HFF-Myc (cell line): ENCODE results near the gene URB1.

ENCODE experiments used
- DNase-seq: peaks from one replicate; pipeline ENCODE4 v3.0.0-alpha.2; 2011; ENCODE audit warnings: low read depth; ENCODE audit errors: extremely low read depth
- H3K4me3 ChIP-seq: replicated peaks from 2 replicates; pipeline ENCODE4 v1.5.1; 2011; ENCODE audit warnings: low read depth, mild to moderate bottlenecking, control low read depth, low read length
- TF ChIP-seq, protein P1 (sequence below): IDR thresholded peaks from 2 replicates; pipeline ENCODE4 v1.5.1; 2012; ENCODE audit warnings: mild to moderate bottlenecking, low read depth, low read length, control low read depth; ENCODE audit errors: missing control alignments

Gene URB1

DNA sequence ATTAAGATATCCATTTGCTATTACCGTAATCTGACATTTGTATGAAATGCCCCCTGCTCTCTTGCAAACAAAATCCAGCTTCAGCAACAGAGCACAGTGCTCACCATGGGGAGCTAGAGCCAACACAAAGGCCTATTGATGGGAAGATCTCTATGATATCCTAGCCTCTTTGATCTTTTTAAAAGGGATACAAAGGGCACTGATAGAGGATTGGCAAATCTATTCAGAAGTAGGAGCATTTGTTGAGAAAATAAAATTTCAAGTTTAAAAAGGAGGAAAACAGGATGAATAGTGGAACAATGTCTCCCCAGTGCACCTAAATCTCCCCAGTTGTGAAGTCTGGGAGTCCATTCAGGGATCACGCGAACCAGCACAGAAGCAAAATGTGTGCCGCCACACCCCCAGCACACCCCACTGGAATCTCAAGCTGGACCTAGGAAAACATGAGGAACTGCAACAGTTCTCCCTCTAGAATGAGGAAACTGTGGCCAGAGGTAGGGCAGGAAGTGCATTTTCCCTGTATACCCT lies 62.0 kb downstream of the URB1 start:
- no peak overlapping the region for H3K4me3 ChIP-seq
- TF ChIP-seq, protein P1, sequence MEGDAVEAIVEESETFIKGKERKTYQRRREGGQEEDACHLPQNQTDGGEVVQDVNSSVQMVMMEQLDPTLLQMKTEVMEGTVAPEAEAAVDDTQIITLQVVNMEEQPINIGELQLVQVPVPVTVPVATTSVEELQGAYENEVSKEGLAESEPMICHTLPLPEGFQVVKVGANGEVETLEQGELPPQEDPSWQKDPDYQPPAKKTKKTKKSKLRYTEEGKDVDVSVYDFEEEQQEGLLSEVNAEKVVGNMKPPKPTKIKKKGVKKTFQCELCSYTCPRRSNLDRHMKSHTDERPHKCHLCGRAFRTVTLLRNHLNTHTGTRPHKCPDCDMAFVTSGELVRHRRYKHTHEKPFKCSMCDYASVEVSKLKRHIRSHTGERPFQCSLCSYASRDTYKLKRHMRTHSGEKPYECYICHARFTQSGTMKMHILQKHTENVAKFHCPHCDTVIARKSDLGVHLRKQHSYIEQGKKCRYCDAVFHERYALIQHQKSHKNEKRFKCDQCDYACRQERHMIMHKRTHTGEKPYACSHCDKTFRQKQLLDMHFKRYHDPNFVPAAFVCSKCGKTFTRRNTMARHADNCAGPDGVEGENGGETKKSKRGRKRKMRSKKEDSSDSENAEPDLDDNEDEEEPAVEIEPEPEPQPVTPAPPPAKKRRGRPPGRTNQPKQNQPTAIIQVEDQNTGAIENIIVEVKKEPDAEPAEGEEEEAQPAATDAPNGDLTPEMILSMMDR, result no peak
- DNase-seq, result no peak

DNA sequence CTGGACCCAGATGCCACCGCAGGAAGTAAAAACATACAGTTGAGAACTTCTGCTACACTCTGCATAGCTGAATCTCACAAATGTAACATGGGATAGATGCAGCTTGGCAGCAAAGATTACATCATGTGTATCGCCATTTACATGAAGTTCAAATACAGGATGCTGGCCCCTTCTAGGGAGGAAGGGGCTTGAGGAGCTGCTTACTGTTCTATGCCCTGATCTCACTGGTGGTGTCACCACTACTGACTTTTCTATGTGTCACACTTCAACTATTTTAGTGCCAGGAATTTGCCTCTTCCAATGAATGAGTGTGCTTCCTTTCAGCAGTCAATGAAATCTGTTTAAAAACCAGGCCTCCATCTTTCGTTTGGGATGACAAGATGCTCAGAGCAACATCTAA lies 63.0 kb downstream of the URB1 start:
- TF ChIP-seq, protein P1, result no peak
- H3K4me3 ChIP-seq, result no peak overlapping the region
- DNase-seq, result no peak

DNA sequence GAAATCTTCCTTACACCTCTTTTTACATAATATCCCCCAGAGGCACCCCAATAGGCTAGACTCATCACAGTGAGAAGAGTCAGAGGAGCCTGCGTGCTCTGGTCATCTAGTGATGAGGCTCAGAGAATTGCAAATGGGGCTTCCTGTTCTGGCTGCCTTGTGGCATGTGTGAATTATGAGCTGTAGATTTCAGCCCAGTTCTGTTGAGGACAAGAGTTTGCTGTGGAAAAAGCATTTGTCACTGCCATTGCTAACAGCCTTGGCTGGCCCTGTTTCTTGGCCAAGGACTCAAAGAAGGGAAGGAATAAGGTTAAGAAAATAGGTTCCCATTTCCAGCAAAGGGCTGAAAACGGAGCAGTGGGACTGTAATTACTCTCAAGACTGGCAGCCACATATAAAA lies 63.5 kb downstream of the URB1 start:
- H3K4me3 ChIP-seq, result no peak overlapping the region
- TF ChIP-seq, protein P1, result no peak
- no peak for DNase-seq

DNA sequence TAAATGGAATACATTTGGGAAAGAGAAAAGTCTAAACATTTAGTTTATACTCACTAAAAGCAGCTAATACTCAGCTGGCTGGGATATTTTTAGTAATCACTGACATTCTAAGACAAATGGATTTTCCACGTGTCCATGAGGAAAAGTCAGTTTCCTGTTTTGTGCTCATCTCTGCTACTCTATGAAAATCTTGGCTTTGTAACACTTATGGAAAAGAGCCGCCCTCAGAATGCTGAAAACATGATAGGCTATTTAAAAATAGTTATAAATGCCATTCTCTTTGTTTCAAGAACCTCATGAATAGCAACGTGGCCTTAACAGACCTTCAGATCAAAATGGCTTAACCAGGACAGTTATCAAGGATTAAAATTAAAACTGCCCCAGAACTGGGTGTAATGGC lies 64.2 kb downstream of the URB1 start:
- H3K4me3 ChIP-seq, result no peak overlapping the region
- DNase-seq, result no peak
- TF ChIP-seq, protein P1, result no peak

DNA sequence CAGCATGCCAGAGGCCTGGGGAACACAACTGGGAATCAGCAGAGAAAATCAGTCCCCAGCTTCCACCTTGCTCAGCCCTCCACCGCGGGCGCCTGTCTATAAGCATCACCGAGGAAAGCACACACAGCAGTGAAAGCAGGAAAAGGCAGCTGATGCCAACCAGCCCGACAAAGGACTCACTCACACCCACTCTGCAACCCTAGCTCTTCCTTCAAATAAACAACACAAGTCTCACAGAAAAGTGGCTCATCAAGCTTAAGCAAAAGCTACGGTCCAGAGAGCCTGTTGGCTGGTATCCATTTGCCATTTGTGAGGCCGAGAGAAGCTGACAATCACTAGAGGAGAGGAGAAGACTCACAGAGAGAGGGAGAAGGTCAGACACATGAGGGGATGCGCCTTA lies 67.1 kb downstream of the URB1 start:
- DNase-seq, result no peak
- H3K4me3 ChIP-seq, result no peak overlapping the region
- TF ChIP-seq, protein P1, result no peak

DNA sequence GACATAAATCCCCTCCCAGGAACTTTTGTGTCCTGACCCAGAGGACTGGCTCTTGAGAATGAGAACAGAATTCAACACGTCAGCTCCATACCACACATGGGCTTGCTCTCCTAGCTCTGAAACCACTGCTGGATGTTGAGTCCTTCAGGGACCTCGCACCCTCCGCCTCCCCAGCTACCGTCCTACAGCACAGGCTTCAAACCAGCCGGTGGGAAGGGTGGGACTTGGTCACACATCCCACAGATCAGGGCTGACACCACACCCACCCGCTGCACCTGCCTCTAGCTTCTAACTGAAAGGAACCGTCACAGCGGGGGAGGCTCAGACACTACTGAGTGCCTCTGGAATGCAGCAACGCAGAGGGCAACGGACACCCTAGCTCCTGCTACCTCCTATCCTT lies 70.1 kb downstream of the URB1 start:
- TF ChIP-seq, protein P1, result no peak
- DNase-seq, result no peak
- no peak overlapping the region for H3K4me3 ChIP-seq

DNA sequence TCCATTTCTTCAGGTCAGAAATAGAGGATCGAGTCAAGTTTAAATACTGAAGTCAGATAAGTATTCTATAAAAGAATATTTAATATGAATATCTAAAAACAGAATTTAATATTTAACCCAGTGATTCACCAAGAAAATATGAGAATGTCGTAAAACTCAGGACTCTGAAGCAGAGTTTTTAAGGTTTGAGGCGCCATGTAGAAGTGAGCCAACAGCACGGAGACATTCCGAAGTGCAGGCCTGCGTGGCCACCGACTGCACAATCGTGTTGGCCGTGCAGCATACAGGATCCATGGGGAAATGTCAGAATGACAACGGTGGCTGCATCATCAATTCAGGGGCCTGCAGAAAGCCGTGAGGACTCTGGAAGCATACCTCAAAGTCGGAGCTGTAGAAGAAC lies 70.7 kb downstream of the URB1 start:
- DNase-seq, result no peak
- TF ChIP-seq, protein P1, result no peak
- H3K4me3 ChIP-seq, result no peak overlapping the region
